ENCODE data around the gene KIN. TPM values are rescaled to one million over a fixed set of nuclear protein-coding genes. Genes with fewer than 3 reads are reported as not detected.
"Not testable (repeated sequence)": the region's sequence is repeated elsewhere in the genome, so short reads cannot be mapped to it uniquely, and the experiment has no call there.

KIN gene
- total RNA-seq, 2 donors from 2014 or later: 10.8 to 13.2 TPM

DNA sequence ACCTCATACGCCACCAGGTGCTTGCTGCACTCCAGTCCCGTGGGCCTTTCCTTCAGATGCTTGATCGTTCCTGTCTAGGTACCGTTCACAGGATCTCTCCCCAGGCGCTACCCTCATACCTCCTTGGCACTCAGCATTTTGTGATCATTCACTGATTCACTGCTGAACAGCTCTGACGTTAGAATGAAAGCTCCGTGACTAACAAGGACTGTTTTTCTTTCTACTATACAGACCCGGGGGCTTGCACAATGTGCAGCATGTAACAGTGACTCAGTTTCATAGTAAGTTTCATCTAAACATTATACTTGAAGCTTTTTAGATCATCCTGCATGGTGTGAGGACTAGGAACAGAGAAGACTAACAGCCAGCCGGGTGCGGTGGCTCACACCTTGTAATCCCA, 20.6 kb downstream of the KIN start:
- H3K9me3 Mint-ChIP-seq: no peaks in the 10 kb centered on the region
- ATAC-seq (no peak), DNase-seq (ENCODE audit: low spot score in 2 of 2) (no peak)
- no peak overlapping the region for H3K27ac Mint-ChIP-seq
- H3K36me3 Mint-ChIP-seq: peaks cover 0 to 11% of the 10 kb centered on the region in 2 donors

DNA sequence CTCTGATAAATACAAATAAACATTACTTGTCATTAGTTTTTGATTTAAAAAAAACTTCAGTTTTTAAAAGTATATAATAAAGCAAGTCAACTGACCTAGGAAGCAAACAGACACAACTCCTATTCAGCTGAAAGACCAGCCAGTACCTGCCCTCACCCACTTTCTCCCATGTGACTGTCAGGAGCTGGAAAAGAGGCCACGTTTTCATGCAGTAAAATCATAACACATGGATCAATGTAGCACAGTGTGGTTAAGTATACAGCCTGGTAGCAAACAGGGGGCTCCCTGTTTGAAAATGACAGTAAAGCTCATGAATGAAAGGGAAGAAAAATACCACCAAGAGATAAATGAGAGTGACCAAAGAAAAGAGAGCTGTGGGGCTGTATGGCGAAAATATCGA, 21.6 kb downstream of the KIN start:
- no peak for ATAC-seq
- Mint-ChIP-seq H3K9me3 (no peaks in the 10 kb centered on the region), H3K27ac (no peak overlapping the region), H3K36me3 (peaks cover 0 to 11% of the 10 kb centered on the region in 2 donors)
- no peak for DNase-seq (ENCODE audit: low spot score in 2 of 2)

DNA sequence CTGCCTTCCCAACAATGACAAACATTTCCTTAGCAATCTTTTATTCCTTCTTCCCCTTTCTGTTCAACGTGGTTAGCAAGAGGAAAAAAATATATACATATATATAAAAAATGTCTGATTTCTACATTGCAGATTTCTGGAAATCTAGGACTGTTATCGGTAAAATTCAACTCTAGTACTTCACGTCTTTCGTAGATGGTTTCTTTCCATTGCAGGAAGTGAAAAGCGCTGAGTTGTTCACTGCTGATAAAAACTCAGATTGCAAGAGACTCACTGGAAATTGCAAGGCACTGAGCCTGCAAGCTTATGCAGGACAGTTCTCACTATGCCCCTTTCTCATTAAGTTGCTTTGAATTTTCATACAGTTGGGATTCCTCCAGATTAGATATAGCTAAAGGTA, 23.9 kb downstream of the KIN start:
- Mint-ChIP-seq H3K9me3 (no peaks in the 10 kb centered on the region), H3K27ac (no peak overlapping the region), H3K36me3 (peaks cover 0 to 4% of the 10 kb centered on the region in 2 donors)
- no peak for DNase-seq (ENCODE audit: low spot score in 2 of 2)
- ATAC-seq: no peak

DNA sequence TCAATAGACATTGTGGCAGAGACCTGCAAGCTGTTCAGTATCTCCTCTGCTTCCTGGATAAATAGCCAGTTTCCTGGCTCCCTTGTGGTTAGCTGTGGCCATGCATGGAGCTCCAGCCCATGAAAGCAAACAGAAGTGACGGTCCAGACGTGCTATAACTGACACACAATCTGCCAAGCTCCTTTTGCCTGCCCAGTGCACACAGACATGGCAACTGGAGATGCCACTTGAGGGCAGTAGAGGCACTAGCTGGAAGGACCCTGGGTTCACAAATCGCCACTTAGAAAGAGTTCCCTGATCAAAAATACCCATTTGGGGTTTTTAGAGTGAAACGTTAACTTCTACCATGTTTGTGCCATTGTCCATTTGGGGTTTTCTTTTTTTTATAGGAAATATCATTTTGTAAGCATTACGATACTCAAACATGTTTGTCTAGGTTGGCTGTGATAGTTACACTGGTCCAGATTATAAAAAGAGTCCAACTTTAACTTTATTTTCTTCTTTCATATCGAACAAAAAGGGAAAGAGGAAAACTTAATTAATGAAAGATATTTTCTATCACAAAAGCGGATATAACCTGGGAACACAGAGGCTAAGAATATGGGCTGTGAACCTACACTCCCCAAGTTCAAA, 31.3 kb downstream of the KIN start:
- Mint-ChIP-seq H3K36me3 (no peaks in the 10 kb centered on the region), H3K9me3 (no peaks in the 10 kb centered on the region), H3K27ac (no peak overlapping the region)
- ATAC-seq (no peak), DNase-seq (ENCODE audit: low spot score in 2 of 2) (peak in 1 of 2 donors; percentile 8)

DNA sequence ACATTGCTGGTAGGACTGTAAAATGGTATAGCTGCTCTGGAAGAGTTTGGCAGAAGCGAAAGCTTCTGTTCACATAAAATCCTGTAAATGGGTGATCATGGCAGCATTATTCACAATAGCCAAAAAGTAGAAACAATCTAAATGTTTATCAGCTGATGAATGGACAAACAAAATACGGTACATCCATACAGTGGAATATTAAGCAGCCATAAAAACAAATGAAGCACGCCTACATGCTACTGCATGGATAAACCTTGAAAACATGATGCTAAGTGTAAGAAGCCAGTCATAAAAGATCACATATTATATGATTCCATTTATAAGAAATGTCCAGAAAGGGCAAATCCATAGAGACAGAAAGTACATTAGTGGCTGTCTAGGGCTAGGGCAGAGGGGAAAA, 32.7 kb downstream of the KIN start:
- H3K27ac Mint-ChIP-seq: no peak overlapping the region
- no peaks in the 10 kb centered on the region for H3K36me3 Mint-ChIP-seq
- DNase-seq (ENCODE audit: low spot score in 2 of 2): no peak
- ATAC-seq: no peak
- no peaks in the 10 kb centered on the region for H3K9me3 Mint-ChIP-seq

DNA sequence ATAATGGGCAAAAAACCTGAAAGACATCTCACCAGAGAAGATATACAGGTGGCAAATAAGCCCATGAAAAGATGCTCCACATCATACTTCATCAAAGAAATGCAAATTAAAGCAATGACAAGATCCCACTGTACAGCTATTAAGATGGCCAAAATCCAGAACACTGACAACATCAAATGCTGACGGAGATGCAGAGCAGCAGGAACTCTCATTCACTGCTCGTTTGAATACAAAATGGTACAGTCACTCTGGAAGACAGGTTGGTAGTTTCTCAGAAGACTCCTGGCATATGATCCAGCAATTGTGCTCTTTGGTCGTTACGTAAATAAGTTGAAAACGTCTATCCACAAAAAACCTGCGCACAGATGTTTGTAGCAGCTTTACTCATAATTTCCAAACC, 35.5 kb downstream of the KIN start:
- DNase-seq (ENCODE audit: low spot score in 2 of 2) (no peak), ATAC-seq (no peak)
- no peaks in the 10 kb centered on the region for H3K36me3 Mint-ChIP-seq
- H3K9me3 Mint-ChIP-seq: no peaks in the 10 kb centered on the region
- H3K27ac Mint-ChIP-seq: peak overlapping the region in 1 of 2 donors; percentile 44

DNA sequence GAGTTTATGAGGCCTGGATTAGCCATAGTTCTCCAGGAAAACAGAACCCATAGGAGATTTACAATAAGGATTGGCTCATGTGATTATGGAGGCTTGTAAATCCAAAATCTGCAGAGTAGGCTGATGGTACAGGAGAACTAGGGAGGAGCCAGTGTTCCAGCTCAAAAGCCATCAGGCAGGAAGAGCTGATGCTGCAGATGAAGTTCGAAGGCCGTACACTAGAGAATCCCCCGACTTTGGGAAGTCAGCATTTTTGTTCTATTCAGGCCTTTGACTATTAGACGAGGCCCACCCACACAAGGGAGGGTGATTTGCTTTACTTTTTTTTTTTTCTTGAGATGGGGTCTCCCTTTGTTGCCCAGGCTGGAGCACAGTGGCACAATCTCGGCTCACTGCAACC, 37.6 kb downstream of the KIN start:
- no peak for ATAC-seq
- Mint-ChIP-seq H3K27ac (no peak overlapping the region), H3K9me3 (no peaks in the 10 kb centered on the region), H3K36me3 (no peaks in the 10 kb centered on the region)
- DNase-seq (ENCODE audit: low spot score in 2 of 2): no peak

DNA sequence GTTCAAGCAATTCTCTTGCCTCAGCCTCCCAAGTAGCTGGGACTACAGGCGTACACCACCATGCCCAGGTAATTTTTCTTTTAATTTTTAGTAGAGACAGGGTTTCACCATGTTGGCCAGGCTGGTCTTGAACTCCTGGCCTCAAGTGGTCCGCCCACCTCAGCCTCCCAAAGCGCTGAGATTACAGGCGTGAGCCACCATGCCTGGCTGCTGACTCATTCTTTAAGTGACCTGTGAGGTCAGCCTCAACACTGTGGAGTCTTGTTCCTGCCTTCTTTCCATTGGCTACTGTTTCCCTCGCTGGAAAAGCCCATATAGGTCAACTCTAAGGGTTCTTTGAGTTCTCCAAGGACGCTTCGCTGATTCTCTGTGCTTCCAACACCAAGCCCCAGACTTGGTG, 39.2 kb downstream of the KIN start:
- peak overlapping the region in 1 of 2 donors; percentile 50 for H3K27ac Mint-ChIP-seq
- DNase-seq (ENCODE audit: low spot score in 2 of 2); ATAC-seq; H3K36me3 Mint-ChIP-seq; H3K9me3 Mint-ChIP-seq: not testable (repeated sequence)

DNA sequence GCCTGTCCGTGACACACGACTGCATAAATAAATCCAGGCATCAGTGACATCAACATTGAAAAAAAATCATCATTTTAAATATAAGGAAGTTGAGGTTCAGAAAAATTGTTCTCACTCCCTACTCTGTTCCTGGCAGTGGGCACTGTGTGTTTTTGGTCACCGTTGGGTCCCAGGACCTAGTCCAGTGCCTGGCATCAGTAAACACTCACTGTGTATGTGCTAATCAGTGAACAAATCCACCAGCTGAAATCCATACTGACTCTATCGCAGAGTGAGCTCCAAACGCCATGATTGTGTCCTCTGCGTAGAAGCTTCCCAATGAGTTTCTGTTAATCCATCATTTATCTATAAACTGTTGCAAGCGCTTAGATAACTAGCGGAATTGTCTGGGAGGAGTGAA, 43.5 kb downstream of the KIN start:
- DNase-seq (ENCODE audit: low spot score in 2 of 2) (no peak), ATAC-seq (no peak)
- H3K27ac Mint-ChIP-seq: no peak overlapping the region
- H3K9me3 Mint-ChIP-seq: no peaks in the 10 kb centered on the region
- no peaks in the 10 kb centered on the region for H3K36me3 Mint-ChIP-seq

DNA sequence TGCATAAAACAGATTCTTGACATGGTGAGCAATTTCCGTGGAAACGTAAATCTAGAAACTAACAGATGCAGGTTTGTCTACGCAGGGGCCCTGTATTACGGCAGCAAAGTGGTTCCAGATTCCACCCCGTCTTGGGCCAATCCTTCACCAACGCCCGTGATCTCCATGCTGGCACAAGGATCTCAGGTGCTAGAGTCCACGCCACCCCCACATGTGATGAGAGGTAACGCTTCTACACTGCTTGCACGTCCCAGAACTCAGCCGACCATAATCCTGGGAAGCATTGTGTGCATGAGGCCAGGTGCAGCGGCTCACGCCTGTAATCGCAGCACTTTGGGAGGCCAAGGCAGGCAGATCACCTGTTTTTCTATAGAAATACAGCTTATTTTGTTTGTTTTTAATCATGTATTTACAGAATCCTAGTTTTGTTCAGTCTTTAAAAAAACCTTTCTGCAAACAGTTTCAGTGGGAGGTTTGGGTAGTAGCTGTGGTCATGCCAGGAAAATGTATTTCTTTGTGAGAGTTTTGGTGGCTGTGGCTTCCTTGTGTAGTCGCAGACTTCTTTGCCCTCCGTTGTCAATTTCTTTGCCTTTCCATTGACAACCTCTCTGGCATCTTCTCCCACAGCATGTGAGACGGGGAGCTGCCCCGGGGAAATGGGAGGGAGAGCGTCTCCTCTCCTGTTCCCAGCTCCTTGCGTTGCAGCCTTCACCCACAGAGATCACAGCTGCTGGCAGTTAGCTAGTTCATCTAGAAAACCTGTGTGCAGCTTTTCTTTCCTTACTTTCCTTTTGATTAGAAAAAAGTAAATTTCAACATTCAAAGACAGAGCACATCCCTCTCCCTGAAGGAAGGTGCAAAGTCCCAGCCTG, 49.0 kb downstream of the KIN start:
- DNase-seq (ENCODE audit: low spot score in 2 of 2) (no peak), ATAC-seq (no peak)
- H3K36me3 Mint-ChIP-seq: no peaks in the 10 kb centered on the region
- H3K27ac Mint-ChIP-seq: peak overlapping the region in 1 of 2 donors; percentile 44
- H3K9me3 Mint-ChIP-seq: no peaks in the 10 kb centered on the region

DNA sequence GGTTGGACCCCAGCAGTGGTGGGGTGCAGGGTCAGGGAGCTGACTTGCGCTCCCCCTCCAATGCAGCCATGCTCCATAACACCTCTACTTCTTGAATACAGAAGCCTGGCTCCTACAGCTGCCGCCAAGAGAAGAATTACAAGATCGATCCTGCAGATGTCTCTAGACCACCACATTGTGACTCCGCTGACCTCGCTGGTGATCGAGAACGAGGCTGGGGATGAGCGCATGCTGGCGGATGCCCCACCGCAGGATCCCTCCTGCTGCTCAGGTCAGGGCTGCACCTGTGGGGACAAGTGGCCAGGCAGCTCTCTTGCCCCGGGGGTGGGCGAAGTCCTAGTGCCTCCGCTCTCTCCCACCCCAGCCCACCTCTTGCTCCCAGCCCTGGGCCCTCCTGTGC, 53.0 kb downstream of the KIN start:
- no peaks in the 10 kb centered on the region for H3K36me3 Mint-ChIP-seq
- no peaks in the 10 kb centered on the region for H3K9me3 Mint-ChIP-seq
- ATAC-seq (no peak), DNase-seq (ENCODE audit: low spot score in 2 of 2) (no peak)
- H3K27ac Mint-ChIP-seq: no peak overlapping the region

DNA sequence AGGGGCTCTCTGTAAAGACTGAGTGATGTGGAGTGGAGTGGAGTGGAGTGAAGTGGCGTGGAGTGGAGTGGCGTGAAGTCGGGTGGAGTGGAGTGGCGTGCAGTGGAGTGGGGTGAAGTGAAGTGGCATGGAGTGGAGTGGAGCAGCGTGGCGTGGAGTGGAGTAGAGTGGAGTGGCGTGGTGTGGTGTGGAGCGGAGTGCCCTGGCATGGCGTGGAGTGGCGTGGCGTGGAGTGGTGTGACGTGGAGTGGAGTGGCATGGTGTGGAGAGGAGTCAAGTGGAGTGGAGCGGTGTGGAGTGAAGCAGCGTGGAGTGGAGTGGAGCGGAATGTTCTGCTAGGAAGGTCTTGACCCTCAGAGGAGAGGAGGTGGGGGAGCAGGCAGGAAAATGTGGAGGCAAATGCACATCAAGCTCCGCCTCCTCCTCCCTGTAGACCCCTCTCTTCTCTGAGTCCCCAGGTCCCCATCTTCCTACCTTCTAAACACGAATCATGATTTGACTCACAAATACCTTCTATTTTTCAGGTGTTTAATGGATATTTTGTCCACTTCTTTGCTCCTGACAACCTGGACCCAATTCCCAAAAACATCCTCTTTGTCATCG, 64.8 kb downstream of the KIN start:
- DNase-seq (ENCODE audit: low spot score in 2 of 2) (no peak), ATAC-seq (no peak)
- Mint-ChIP-seq H3K27ac (no peak overlapping the region), H3K9me3 (no peaks in the 10 kb centered on the region), H3K36me3 (no peaks in the 10 kb centered on the region)

DNA sequence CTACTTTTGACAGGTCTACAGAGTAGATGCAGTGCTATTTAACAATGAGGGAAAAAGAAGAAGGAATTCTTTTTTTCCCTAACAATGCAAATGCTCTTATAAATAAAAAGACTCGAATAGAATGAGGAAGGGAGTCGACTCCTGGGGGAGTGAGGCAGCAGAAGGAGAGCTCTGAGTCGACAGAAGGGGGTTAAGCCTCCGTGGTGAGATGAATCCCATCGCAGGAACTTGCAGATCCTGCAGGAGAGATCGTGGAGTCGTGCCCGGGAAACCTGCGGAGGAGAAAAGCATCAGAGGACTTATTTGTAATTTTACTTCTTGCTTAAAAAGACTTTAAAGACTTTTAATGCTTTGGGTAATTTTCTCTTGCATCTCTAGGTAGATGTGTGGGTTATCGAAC, 67.3 kb downstream of the KIN start:
- DNase-seq (ENCODE audit: low spot score in 2 of 2) (no peak), ATAC-seq (no peak)
- no peaks in the 10 kb centered on the region for H3K9me3 Mint-ChIP-seq
- no peaks in the 10 kb centered on the region for H3K36me3 Mint-ChIP-seq
- no peak overlapping the region for H3K27ac Mint-ChIP-seq

DNA sequence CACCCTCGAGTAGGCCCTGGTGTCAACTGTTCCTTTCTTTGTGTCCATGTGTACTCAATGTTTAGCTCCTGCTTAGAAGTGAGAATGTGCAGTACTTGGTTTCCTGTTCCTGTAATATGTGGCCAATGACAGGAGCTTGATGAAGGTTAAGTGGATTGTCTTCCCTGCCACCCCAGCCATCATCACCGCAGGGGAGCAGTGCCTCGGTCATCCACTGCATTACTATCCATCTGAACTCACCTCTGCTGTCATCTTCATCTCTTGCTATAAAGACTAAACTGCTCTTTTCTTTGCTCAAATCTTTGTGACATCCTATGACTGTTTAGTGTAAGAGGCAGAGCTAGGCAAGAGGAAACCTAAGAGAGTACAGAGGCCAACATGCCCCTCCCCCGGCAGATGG, 69.1 kb downstream of the KIN start:
- ATAC-seq: no peak
- Mint-ChIP-seq H3K9me3 (no peaks in the 10 kb centered on the region), H3K36me3 (no peaks in the 10 kb centered on the region), H3K27ac (no peak overlapping the region)
- no peak for DNase-seq (ENCODE audit: low spot score in 2 of 2)

DNA sequence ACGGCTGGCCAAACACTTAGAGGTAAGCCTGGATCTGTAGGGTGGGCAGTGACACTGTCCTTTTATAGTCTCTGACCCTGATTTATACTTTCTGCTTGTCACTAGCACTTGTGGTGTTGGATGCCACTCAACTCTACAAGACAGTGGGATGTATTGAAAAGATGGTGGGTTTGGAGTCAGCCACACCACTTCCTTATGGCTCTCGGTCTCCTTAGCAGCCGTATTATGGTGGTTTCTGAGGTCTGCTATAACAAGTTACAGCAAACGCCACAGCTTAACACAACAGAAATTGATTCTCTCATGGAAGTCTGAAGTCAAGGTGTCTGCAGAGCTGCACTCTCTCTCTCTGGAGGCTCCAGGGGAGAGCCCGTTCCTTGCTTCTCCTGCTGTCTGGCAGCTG, 70.0 kb downstream of the KIN start:
- ATAC-seq (no peak), DNase-seq (ENCODE audit: low spot score in 2 of 2) (no peak)
- Mint-ChIP-seq H3K27ac (no peak overlapping the region), H3K36me3 (no peaks in the 10 kb centered on the region), H3K9me3 (no peaks in the 10 kb centered on the region)

DNA sequence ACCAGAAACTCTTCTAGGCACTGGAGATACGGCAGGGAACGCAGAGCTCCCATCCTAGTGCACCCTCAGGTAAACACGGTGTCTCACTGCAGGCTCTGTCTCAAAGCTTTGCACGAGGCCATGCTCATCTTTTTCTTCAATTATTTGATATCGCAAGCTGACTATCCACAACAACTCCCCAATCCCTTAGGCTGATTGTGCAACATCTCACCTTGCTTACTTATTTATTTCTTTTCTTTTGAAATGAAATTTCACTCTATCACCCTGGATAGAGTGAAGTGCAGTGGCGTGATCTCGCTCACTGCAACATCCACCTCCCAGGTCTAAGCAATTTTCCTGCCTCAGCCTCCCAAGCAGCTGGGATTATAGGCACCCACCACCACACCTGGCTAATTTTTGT, 72.3 kb downstream of the KIN start:
- H3K27ac Mint-ChIP-seq: no peak overlapping the region
- no peaks in the 10 kb centered on the region for H3K36me3 Mint-ChIP-seq
- ATAC-seq (no peak), DNase-seq (ENCODE audit: low spot score in 2 of 2) (no peak)
- no peaks in the 10 kb centered on the region for H3K9me3 Mint-ChIP-seq

DNA sequence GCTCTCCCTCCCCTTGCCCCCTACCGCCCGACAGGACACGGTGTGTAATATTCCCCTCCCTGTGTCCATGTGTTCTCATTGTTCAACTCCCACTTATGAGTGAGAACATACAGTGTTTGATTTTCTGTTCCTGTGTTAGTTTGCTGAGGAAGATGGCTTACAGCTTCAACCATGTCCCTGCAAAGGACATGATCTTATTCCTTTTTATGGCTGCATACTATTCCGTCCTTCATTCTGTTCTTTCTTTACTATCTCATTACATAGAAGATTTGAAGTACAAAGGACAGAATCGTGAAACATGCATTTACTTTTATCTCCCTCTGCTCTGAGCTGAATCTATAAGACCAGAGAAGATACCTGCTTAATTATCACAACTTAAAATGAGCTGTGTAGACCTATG, 76.7 kb downstream of the KIN start:
- not testable (repeated sequence) for ATAC-seq, H3K36me3 Mint-ChIP-seq, H3K27ac Mint-ChIP-seq

DNA sequence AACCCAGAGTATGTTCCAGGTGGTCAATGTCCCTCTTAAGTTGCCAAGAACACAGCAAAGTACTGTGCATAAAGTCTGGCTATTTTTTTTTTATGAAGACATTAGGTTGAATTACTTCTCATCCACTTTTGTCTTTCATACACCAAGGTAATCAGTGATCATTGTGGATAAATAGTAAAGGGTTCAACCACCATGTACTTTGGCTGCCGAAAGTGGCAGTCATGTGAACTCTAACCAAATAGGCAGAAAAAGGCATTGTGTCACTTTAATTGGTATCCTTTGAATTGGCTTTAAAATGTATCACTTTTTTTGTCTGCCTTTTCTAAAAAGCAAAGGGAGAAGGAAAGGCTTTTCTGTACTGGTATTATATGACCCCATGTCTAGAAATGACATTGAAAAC, 77.3 kb downstream of the KIN start:
- no peaks in the 10 kb centered on the region for H3K36me3 Mint-ChIP-seq
- no peaks in the 10 kb centered on the region for H3K9me3 Mint-ChIP-seq
- ATAC-seq: no peak
- no peak overlapping the region for H3K27ac Mint-ChIP-seq
- DNase-seq (ENCODE audit: low spot score in 2 of 2): no peak

More for the DNA sequence above, 76.7 kb downstream of the KIN start:
- H3K9me3 Mint-ChIP-seq; DNase-seq (ENCODE audit: low spot score in 2 of 2): not testable (repeated sequence)

Data from activated naive CD4-positive, alpha-beta T cell treated with anti-CD3 and anti-CD28 coated beads, Interleukin-2, amount 50 U/mL, for 72 hours (primary cell).